Common myeloid progenitor, CD34-positive (primary cell): Measurements from ENCODE around the gene HAUS8.
A peak's percentile ranks its signal among the peaks of the same experiment; 100 is the strongest.
"Not testable (repeated sequence)": the region's sequence is repeated elsewhere in the genome, so short reads cannot be mapped to it uniquely, and the experiment has no call there.

Experiments used
- CTCF ChIA-PET: fragments of 350-600 bp; sonication (Branson Sonifier 250); formaldehyde crosslinking; loops from one replicate; lab custom pipeline; 2021; ENCODE audit warnings: antibody characterized with exemption; lab: Charles Lee
- POLR2A ChIA-PET: fragments of 350-600 bp; sonication (Branson Sonifier 250); formaldehyde crosslinking; loops from one replicate; lab custom pipeline; 2021; ENCODE audit warnings: antibody characterized with exemption; lab: Charles Lee
- DNase-seq, 3 donors: peaks; one replicate each; pipeline versions ENCODE4 v3.0.0 to v3.0.0-alpha.2; 2013
- H3K27ac ChIP-seq, 2 experiments: 1 replicate in 1 of 2; 2 replicates in 1 of 2; pipeline ENCODE4 v1.7.0; 2013; ENCODE audit warnings: inconsistent platforms in 2 of 2, low read length in 2 of 2, mild to moderate bottlenecking in 2 of 2, low read depth in 1 of 2, moderate library complexity in 1 of 2; ENCODE audit not compliant: severe bottlenecking in 2 of 2, insufficient read depth in 1 of 2, poor library complexity in 1 of 2
- H3K27me3 ChIP-seq, 5 experiments: replicated peaks in 2 of 5; 1 replicate in 3 of 5; 2 replicates in 2 of 5; pipeline versions ENCODE4 v1.6.1 to v1.7.0; 2013; ENCODE audit warnings: low read length in 4 of 5, mild to moderate bottlenecking in 2 of 5, moderate library complexity in 2 of 5, inconsistent platforms in 1 of 5; ENCODE audit not compliant: insufficient read depth in 5 of 5, control insufficient read depth in 4 of 5
- H3K36me3 ChIP-seq, 4 experiments: 1 replicate in 2 of 4; 2 replicates in 2 of 4; pipeline versions ENCODE4 v1.6.1 to v1.7.0; 2013; ENCODE audit warnings: low read length in 3 of 4, control low read depth in 1 of 4, mild to moderate bottlenecking in 1 of 4; ENCODE audit not compliant: control insufficient read depth in 4 of 4, insufficient read depth in 4 of 4
- H3K4me1 ChIP-seq, 4 experiments: 1 replicate in 3 of 4; 2 replicates in 1 of 4; pipeline versions ENCODE4 v1.6.1 to v1.7.1; 2013; ENCODE audit warnings: low read length in 3 of 4, mild to moderate bottlenecking in 3 of 4, control low read depth in 1 of 4, inconsistent platforms in 1 of 4, moderate library complexity in 1 of 4; ENCODE audit not compliant: control insufficient read depth in 4 of 4, insufficient read depth in 4 of 4; ENCODE audit errors: control extremely low read depth in 1 of 4
- H3K4me3 ChIP-seq, 7 experiments: 1 replicate in 4 of 7; 2 replicates in 3 of 7; pipeline versions ENCODE4 v1.5.1 to v1.7.0; 2013; ENCODE audit warnings: mild to moderate bottlenecking in 7 of 7, low read length in 6 of 7, moderate library complexity in 6 of 7, inconsistent platforms in 2 of 7, low read depth in 2 of 7, control low read depth in 1 of 7; ENCODE audit not compliant: insufficient read depth in 4 of 7, control insufficient read depth in 1 of 7; ENCODE audit errors: extremely low read depth in 1 of 7
- H3K9me3 ChIP-seq, 5 experiments: 1 replicate in 4 of 5; 2 replicates in 1 of 5; pipeline versions ENCODE4 v1.6.1 to v1.7.1; 2013; ENCODE audit warnings: low read length in 4 of 5, mild to moderate bottlenecking in 2 of 5, inconsistent platforms in 1 of 5, low read depth in 1 of 5, moderate library complexity in 1 of 5; ENCODE audit not compliant: control insufficient read depth in 4 of 5, insufficient read depth in 2 of 5; ENCODE audit errors: control extremely low read depth in 1 of 5
- WGBS: methylation state at CpG from one replicate; pipeline ENCODE4 v1.1.5; 2013; ENCODE audit not compliant: insufficient coverage; 5-methylcytosine and 5-hydroxymethylcytosine counted together

HAUS8 gene

GRCh38 chr19:17014212-17014861, 60.9 kb downstream of the HAUS8 start:
- POLR2A ChIA-PET, H3K4me1 ChIP-seq, DNase-seq, H3K27me3 ChIP-seq, H3K4me3 ChIP-seq, H3K9me3 ChIP-seq, H3K36me3 ChIP-seq, H3K27ac ChIP-seq: not testable (repeated sequence)
- 96% methylated on average over 5 of the region's 9 CpGs for WGBS
- CTCF ChIA-PET = interaction anchor here (0.6 kb wide), 2 partner anchors 8 to 20 kb away, joined by 4 to 5 read pairs; no protein-coding TSS in a partner anchor

GRCh38 chr19:17011485-17011884, 63.8 kb downstream of the HAUS8 start:
- POLR2A ChIA-PET = no interaction called here
- Histone ChIP-seq H3K4me1 (no peaks in the 10 kb centered on the region), H3K9me3 (no peaks in the 10 kb centered on the region), H3K27ac (no peak overlapping the region), H3K4me3 (no peak overlapping the region), H3K36me3 (no peaks in the 10 kb centered on the region), H3K27me3 (peaks cover 0 to 6% (median 0%) of the 10 kb centered on the region in 5 experiments)
- DNase-seq = no peak
- CTCF ChIA-PET = no interaction called here
- WGBS = 95% methylated on average over 16 of the region's 16 CpGs

GRCh38 chr19:17006579-17006978, 68.7 kb downstream of the HAUS8 start:
- Histone ChIP-seq H3K27me3 (no peaks in the 10 kb centered on the region), H3K27ac (no peak overlapping the region), H3K4me3 (no peak overlapping the region), H3K4me1 (peaks cover 0 to 6% (median under 1%) of the 10 kb centered on the region in 4 experiments), H3K9me3 (no peaks in the 10 kb centered on the region), H3K36me3 (no peaks in the 10 kb centered on the region)
- CTCF ChIA-PET = no interaction called here
- POLR2A ChIA-PET = no interaction called here
- 95% methylated on average over 2 of the region's 3 CpGs for WGBS
- DNase-seq = no peak

DNA sequence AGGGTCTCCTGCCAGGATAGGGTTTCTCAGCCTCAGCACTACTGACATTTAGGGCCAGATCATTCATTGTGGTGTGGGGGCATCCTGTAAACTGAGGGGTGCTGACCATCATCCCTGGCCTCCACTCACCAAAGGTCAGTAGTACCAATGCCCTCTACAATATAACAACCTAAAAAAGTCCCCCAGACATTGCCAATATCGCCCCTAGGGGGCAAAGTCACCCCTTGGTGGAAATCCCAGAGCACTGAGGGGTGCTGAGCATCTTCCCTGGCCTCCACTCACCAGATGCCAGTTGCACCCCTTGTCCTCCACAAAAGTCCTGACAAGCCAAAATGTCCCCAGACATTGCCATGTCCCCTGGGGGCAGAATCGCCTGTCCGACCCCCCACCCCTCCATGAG, 70.3 kb downstream of the HAUS8 start:
- CTCF ChIA-PET = no interaction called here
- DNase-seq = no peak
- no peaks in the 10 kb centered on the region for H3K27me3 ChIP-seq
- WGBS = 86% methylated on average over 3 of the region's 3 CpGs
- no peak overlapping the region for H3K27ac ChIP-seq
- no peaks in the 10 kb centered on the region for H3K36me3 ChIP-seq
- H3K9me3 ChIP-seq = no peaks in the 10 kb centered on the region
- H3K4me1 ChIP-seq = peaks cover 0 to 10% (median 2%) of the 10 kb centered on the region in 4 experiments
- POLR2A ChIA-PET = no interaction called here
- H3K4me3 ChIP-seq = no peak overlapping the region

DNA sequence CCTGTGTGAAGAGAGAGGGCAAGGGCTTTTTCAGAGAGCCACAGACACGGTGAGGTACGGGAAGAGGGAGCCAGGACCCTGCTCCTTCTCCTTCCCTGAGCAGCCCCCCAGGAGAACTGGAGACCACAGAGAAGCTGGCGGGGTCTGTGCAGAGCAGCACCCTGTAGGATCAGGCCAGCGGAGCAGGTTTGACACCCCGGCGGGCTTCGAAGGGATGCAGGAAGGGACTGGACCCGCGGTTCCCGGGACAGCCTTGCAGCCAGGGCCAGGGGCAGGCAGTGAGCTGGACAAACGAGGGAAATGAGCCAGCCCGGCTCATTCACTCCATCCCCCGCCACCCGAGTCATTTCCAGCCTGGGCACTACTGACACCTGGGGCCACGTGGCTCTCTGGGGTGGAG, 70.9 kb downstream of the HAUS8 start:
- 95% methylated on average over 11 of the region's 15 CpGs for WGBS
- H3K27ac ChIP-seq = no peak overlapping the region
- H3K27me3 ChIP-seq = no peaks in the 10 kb centered on the region
- no peaks in the 10 kb centered on the region for H3K9me3 ChIP-seq
- DNase-seq = no peak
- peaks cover 0 to 10% (median 2%) of the 10 kb centered on the region in 4 experiments for H3K4me1 ChIP-seq
- POLR2A ChIA-PET = no interaction called here
- CTCF ChIA-PET = no interaction called here
- no peak overlapping the region for H3K4me3 ChIP-seq
- no peaks in the 10 kb centered on the region for H3K36me3 ChIP-seq

DNA sequence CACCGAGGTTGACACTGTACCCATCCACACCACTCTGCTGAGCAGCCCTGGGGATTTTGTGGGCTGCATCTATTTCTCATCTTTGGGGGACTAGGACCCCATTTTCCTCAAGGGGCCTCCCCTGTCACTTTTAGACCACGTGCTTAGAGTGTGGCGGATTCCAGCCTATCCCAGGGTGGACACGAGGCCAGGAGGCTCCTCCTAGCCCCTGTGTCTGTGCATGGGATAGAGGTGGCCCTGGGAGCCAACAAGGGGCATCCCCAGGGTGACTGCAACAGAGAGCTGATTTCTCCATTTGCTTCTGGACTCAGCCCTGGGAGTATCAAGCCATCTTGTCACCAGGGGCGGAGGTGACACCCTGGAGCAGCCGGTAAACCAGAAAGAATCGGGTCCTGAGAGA, 72.8 kb downstream of the HAUS8 start:
- Histone ChIP-seq H3K4me3 (no peak overlapping the region), H3K27ac (no peak overlapping the region), H3K9me3 (peaks cover 0 to 12% (median 5%) of the 10 kb centered on the region in 5 experiments), H3K27me3 (no peaks in the 10 kb centered on the region), H3K4me1 (peaks cover 0 to 10% (median 2%) of the 10 kb centered on the region in 4 experiments), H3K36me3 (no peaks in the 10 kb centered on the region)
- ChIA-PET POLR2A (interaction anchor here (0.6 kb wide), 1 partner anchor 1134 kb away, joined by 4 read pairs; no protein-coding TSS in a partner anchor), CTCF (no interaction called here)
- DNase-seq = no peak
- 86% methylated on average over 7 of the region's 7 CpGs for WGBS

DNA sequence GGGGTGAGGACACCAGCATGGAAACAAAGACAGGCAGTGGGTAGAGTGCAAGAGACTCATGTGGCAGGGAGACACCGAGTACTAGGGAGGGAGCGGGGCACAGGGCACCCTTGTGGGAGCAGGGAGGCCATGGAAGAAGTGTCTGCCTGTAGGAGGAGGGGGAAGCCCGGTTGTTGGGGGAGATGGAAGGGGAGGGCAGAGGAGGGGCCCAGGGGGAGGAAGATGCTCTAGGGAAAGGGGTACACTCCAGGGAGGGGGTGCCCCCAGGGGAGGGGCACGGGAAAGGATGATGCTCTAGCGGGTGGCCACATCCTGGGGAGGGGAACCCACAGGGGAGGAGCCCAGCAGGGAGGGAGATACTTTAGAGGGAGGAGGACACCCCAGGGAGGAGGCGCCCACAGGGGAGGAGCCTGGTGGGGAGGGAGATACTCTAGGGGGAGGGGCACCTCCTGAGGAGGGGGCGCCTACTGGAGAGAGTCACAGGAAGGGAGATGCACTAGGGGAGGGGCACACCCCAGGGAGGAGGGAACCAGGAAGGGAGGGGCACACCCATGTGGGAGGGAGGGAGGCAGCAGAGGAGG, 73.6 kb downstream of the HAUS8 start:
- no peak overlapping the region for H3K4me3 ChIP-seq
- no peaks in the 10 kb centered on the region for H3K27me3 ChIP-seq
- peak; percentile 42 to 58 (median 58) for DNase-seq
- POLR2A ChIA-PET = no interaction called here
- H3K4me1 ChIP-seq = peaks cover 0 to 10% (median 2%) of the 10 kb centered on the region in 4 experiments
- H3K27ac ChIP-seq = no peak overlapping the region
- H3K36me3 ChIP-seq = no peaks in the 10 kb centered on the region
- CTCF ChIA-PET = no interaction called here
- WGBS = 63% methylated on average over 6 of the region's 7 CpGs
- H3K9me3 ChIP-seq = peaks cover 0 to 12% (median 5%) of the 10 kb centered on the region in 5 experiments
